22Rv1 (cell line): ENCODE data around the gene ATG13.

Source experiments
- CTCF ChIP-seq: fragments of 450-650 bp; IDR thresholded peaks from 2 replicates; pipeline ENCODE4 v1.5.1; 2017; ENCODE audit warnings: mild to moderate bottlenecking
- ZFX ChIP-seq: fragments of 450-650 bp; IDR thresholded peaks from 2 replicates; pipeline ENCODE4 v1.6.1; 2017; ENCODE audit warnings: antibody characterized with exemption, borderline replicate concordance

- no peak for TF ChIP-seq CTCF
- no peak for TF ChIP-seq ZFX
Measured at GRCh38 chr11:46710821-46711269, 93.5 kb downstream of the ATG13 start.
